HG03520 (cell line): ENCODE results near the gene TLK1.
A peak's percentile ranks its signal among the peaks of the same experiment; 100 is the strongest.

Source experiments
- ATAC-seq: cut with Tn5 transposase; IDR thresholded peaks from one replicate; pipeline ENCODE4 v1.9.1; 2021; ENCODE audit warnings: mild to moderate bottlenecking, moderate library complexity; ENCODE audit not compliant: unreplicated experiment

Gene TLK1

DNA sequence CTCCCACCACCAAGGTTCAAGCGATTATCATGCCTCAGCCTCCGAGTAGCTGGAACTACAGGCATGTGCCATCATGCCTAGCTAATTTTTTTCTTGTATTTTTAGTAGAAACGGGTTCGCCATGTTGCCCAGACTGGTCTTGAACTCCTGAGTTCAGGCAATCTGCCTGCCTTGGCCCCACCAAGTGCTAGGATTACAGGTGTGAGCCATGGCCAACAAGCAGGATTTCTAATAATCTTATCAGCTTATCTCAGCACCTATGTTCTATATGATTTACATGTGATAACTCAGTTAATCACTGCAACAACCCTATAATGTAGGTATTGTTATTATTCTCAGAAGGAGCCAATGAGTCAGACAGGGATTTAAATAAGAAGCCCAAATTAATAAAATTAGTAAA, 151.3 kb downstream of the TLK1 start:
- ATAC-seq: no peak

DNA sequence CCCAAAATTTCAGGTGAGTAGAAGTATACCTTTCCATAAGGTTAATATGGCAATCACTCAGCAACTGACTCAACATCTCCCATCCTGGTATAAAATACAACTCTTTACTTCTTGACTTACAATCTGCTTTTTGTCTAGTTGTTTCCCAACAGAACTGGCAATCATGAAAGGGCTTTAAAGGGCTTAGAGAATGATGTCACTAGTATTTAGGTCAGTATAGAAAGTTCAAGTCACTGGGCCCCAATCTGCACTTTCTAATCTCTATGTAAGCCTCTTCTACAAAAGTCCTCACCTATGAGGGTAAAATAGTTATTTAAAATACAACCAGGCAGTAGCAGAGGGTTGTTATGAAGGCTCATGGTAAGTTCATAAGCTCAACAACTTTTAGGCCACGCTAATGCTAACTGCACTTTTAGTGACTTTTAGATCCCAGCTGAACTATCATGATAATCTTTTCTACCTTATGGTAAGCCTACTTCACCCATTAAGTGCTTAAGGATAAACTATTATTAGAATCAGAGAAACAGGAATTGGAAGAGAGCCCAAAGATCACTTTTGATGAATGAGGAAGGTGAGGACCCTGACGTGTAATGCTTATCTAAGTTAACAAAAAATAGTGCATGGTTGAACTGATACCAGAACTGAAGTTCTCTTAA, 152.0 kb downstream of the TLK1 start:
- ATAC-seq: no peak

DNA sequence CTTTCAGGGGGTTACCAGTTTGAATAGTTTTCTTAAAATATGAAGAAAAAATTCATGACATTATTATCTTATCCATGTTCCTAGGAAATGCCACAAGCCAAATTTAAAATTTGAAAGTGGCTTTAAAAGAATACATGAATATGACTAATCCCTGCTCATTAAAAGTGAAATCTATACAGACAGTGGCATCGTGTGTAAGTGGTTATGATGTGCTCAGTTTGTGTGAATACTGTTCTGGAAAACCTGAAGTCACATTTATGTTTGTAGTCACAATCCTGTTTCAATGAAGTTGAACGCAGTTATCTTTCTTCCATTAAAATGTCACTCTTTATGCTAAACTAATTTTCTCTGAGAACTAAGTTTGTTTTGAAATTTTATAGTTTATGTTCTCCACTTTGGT, 155.9 kb downstream of the TLK1 start:
- no peak for ATAC-seq

DNA sequence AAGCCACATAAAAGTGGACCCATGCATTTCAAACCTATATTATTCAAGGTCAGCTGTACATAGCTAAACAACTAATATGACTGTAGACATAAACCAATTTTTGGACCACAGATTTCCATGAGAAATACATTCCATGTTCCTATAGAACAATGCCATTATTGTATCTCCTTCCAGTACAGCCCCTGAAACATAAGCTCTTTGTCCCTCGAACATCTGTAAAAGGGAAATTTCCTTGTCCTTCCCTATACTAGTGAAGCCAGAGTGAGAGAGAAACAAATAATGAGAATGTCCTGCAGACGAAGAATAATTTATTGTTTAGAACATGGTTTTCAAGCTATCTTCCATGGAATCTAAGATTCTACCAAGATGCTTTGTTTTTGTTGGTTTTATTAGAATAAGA, 156.3 kb downstream of the TLK1 start:
- ATAC-seq: no peak

DNA sequence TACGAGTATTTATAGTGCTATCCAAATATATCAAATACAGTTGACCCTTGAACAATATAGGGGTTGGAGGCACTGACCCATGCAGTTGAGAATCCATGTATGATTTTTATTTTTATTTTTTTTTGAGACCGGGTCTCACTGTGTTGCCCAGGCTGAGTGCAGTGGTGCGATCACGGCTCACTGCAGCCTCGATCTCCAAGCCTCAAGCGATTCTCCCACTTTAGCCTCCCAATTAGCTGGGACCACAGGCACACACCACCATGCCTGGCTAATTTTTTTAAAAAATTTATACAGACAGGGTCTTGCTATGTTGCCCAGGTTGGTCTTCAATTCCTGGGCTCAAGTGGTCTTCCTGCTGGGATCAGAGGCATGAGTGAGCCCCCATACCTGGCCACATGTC, 161.0 kb downstream of the TLK1 start:
- ATAC-seq: no peak

DNA sequence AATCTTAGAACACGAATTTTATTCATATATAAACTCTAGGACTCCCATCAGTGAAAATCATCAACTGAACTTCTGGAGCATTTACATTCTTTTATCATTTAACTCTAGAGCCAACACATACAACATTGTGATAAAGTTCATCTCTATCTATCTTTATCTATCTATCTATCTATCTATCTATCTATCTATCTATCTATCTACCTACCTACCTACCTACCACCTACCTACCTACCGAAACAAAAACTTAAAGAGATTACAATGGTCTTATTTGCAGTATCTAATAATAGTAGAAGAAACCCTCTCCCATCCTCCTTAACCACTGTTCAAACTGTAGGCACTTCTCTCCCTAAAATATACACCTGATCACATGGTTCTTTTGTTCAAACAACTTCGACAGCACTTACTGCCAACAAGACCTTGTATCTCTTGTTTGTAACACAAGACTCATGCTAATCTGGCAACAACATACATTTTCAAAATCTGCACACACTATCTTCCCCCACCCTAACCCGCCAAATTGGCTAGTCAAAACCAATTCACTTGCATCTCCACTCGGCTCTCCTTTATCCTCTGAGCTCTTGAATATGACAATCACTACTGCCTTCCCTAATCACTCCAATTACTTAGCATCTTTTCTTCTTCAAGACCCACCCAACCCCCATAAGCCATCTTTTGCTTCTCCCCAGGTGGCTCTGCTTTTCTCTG, 162.6 kb downstream of the TLK1 start:
- no peak for ATAC-seq

DNA sequence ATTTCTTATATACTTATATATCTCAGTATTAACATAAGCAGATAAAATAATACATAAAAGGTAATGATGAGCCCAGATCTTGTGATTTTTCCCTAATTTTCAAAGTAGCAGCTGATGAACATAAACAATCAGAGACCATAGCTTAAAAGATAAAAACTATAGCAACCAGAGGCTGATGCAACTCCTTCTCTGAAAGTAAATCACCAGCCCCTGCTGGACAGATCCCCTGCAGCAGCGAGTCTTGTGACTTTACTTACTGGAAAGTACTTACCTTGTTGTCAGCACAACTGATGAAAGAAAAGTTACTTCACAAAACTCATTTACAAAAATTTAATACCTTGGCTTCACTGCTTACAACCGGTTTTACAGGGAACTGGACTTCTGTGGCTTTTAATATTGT, 164.4 kb downstream of the TLK1 start:
- no peak for ATAC-seq

DNA sequence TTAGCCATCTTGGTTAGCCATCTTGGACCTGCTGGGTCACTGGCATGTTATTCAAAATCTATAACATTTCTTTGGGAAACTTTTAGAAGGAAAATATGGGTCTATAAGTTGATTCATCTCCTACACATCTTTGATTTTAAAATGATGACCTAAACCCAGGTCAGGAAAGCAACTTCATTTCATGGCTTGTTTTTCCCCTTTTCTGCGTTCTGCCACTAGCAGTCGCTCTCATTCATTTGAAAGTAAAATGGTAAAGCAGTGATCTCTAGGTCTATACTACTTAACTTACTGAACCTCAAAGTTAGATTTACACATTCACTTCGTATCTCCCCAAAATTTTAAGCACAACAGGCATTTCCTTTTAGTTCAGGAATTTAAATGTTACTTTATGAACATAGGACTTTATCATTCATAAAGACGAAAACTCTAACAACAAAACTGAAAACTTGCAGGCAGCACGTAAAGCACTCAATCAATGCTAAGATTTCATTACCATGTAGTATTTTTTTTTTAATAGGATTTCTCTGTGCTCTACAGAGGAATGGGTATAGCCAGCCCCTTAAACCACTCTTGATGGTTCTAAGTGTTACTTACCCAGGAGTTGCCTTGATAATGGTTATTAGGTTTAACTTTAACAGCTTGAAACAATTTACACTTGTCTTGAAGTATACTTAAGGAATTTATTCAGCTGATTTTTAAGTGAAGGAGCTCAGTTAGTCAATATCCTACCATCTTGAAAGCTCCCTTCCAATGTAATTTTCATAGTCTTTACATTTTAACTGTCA, 169.1 kb downstream of the TLK1 start:
- no peak for ATAC-seq

DNA sequence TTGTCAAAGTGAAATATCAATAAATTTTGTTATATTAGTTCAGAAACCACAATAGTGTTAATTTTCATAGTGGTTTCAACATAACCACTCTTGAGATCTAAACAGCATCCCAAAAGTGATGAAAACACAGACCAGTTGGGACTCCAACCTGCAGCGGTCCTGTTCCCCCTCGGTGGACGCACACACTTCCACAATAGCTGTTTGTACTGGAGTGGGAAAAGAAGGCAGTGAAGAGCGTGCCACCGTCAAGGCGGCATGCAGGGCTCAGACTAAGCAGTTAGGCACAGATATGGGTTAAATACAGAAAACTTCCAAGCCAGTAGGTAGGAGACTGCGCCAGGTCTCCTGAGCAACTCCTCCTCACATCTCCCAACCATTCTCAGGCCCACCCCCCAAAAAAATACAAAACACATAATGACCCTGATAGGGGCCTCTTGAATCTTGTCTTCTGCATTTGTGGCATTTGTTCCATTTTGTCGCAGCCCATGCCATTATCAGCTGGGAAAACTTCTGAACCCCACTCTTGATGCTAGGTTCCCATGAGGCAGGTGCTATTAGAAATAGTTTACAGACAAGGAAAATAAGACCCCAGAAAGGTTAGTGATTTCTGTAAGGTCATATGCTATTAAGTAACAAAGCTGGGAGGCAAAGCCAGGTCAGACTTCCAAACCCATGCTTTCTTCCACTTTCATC, 174.0 kb downstream of the TLK1 start:
- ATAC-seq: no peak

DNA sequence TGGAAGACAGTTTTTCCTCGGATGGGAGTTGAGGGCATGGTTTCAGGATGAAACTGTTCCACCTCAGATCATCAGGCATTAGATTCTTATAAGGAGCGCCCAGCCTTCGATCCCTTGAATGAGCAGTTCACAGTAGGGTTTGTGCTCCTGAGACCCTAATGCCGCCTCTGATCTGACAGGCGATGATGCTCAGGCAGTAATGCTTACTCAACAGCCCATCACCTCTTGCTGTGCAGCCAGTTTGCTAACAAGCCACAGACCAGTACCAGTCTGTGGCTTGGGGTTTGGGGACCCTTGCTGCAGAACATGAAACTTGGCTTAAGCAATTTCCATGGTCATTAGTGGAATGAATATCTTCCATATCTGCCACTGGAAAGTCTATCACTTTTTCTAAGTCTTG, 175.3 kb downstream of the TLK1 start:
- ATAC-seq: no peak

DNA sequence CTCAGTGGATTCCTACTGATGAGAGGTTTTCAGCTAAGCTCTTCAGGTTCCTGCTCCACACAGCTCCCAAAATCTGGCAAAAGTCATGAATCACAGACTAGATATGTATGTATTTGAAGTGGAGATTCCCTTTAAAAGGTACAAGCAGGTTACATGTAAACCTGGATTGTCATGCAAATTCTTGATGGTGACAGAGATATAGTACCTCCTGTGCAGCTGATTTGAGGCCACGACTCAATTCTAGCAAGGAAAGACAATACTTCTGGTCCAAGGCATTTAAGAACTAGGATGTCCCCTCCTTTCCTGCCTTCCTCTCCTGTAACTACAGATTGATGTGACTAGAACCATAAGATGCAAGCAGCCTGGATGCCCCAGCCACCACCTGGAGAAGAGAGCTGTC, 176.6 kb downstream of the TLK1 start:
- no peak for ATAC-seq

DNA sequence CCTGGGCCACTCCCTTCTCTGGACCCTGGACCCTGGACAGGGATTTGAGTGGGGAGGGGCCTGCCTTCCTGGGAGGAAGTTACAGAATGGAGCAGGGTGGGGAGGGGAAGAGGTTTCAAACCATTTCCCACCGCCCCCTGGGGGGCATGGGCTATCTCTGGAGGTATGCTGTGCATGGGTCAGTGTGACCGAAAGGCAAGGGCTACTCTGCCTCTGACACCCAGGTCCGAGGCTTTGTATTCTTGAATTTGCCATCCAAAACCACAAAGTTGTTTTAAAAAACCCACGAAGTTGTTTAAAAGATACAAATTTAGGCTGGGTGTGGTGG, 184.8 kb downstream of the TLK1 start:
- ATAC-seq: no peak

DNA sequence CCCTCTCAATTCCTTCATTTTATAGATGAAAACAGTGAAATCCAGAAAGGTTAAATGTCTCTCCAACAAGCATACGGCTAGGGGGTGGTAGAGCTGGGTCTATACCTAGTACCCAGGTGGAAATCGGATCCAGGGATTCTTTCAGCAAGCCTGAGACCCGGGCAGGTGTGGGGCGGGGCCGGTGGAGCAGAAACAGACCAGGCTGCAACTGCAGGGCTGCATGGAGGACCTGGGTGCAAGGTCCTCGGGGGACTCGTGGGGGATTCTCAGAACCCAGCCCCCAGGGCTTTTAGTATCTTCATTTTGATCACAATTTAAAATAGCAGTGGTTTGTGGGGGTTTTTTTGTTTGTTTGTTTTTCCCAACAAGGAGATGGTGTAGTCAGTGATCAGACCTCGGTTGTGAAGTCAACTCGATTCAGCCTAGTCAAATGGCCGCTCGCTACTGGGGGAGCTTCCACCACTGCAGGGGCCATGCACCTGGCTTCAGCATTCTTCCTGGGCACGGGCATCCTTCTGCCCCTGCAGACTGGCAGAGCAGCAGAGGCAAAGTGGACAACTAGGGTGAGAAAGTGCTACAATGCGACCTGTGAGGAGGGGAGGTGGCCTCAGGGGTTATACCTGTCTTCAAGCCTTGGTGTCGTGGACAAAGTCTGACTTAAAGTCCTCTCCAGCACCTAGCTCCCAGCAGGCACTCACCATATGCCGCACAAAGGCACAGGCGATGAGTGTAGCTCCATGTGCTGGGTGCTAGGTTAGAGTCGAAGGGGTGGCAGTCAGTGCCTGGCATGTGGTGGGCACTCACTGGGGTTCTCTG, 185.4 kb downstream of the TLK1 start:
- ATAC-seq: no peak

DNA sequence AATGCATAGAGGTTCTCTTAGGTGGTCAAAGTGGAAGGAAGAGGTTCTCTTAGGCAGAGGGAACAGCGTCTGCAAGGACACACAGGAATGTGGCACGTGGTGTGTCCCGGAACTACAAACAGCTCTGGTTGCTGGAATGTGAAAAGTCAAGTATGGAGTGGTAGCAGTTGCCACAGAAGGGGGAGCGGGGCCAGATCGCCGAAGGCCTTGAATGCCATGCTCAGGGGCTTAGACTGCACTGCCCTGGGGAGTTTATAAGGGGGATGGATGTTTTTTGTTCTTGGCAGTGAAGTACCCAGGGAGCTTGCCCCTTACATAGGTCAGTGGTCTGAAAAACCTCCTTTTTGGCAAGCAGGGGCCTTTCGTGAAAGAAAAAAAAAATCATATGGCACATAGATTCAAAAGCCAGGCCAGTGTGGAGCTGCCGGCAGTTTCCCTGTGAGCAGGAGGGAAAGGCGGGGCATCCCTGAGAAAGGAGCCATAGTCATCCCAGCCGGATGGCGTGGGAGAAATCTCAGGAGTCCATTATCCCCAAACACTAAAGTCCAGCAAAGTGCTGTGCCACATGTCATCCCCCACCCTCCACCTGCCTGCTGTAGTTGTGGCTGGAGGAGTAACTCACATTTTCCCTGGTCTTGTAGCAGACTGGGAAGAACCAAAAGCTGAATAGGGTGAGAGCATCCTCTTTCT, 186.2 kb downstream of the TLK1 start:
- no peak for ATAC-seq

DNA sequence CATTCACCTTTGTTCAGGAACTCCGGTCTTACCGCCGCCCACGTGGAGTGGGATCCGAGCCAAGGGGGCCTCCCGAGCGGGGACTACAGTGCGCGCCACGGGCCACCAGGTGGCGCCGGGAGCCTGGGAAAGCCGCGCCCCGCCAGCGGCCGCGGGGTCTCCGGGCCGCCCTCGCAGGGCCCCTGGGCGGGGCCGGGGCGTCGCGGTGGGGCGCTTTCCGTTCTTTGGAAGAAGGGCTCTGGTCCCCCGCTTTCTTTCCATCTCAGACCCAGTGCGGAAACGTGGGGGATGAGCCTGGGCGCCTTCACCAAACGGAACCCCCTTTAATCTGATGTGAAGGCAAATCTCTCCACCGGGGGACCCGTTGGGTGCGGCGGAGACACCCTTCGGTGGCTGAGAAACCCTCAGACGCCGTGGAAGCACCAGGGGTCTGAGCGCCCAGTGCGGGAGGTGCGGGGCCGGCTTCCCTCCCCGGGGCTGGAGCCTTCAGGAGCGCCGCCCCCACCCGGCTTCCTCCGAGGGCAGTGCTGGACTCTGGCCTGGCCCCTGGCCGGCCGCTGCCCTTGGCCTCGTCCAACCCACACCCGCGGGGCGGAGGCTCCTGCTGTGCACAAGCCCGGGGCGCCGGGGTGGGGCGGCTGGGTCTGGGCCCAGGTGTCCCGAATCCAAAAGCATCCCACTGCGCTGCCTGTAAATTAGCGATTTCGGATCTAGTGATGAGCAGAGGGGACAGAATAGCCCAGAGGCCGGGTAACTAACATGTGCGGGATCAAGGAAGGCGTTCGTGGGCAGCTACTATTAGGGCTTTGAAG, 187.0 kb downstream of the TLK1 start:
- ATAC-seq: peak; percentile 95

DNA sequence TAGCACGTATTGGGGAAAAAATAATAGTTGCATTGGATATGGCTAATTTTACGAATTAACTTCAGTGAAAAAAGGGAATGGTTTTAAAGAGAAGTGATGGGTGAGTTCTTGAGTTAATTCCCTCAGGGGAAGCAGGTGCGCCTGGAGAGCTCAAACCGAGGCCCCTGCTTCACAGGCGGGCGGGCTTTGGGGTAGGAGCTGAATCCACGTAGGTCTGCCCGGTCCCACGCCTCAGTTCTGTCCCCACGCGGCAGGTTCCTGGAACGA, 187.5 kb downstream of the TLK1 start:
- ATAC-seq: no peak

DNA sequence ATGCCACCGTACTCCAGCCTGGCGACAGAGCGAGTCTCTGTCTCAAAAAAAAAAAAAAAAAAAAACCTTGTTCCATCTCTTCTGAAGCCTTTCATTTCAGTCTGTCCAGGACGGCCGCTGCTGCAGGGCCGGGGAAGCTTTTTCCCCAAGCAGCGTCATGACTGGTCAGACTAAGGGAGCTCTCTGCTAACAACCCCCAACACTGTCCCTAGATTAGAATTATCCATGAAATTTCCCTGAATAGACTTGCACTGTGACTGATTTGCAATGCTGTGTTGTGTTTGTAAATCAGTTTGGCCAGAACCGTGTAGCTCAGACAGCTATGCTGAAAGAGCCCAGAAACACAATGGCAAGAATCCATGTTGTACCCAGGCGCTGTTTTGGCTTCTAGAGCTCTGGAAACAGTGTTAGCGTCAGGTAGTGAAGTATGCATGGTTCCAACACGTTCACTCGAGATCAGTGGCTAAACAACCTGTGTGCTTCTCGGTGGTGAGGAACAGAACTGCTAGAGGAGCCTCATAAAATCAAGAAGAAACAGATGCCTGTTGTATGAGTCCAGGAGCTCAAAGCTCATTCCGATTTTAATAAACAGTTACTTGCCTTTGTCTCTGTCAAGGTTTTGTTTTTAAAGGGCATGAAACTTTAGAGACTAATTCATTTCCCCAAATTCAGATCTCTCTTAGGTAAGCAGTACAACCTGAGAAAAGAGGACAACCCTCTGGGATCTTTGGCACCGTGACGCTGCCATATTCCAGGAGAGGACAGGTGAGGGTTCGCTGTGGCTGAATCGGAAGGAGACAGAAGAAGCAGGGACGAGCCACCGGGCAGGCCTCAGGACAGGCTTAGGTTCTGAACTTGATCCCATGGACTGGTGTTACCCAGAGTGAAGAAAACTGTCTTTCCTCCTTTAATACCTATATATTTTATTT, 188.1 kb downstream of the TLK1 start:
- ATAC-seq: no peak

DNA sequence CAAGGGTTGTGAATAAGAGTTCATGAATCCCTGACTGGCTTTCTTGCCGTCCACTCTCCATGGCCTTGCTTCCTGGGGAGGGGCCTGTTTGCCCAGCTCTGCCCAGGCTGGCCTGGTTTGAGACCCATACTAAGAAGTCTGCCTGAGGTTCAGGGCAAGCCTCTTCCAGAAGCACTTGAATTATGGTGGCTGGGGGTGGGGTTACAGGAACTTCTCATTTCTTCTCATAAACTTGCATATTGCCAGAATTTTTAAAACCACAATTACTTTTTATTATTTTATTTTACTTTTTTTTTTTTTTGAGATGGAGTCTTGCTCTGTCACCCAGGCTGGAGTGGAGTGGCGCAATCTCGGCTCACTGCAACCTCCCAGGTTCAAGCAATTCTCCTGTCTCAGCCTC, 189.6 kb downstream of the TLK1 start:
- ATAC-seq: no peak
